ENCODE measurements around the gene DGCR2. TPM values are rescaled to one million over a fixed set of nuclear protein-coding genes. Genes with fewer than 3 reads are reported as not detected.

DGCR2 gene
- total RNA-seq, 4 donors from 2014 or later: 44.1 to 76.5 (median 56.3) TPM

- H3K36me3 ChIP-seq: peaks cover 0 to 95% of the 10 kb centered on the region in 2 donors
- 90% methylated on average over 1 of the region's 4 CpGs; no CpG with 5 or more reads in 1 of the 2 donors for WGBS, 2 donors (ENCODE audit: low coverage in 1 of 2)
- H3K27ac ChIP-seq: no peak overlapping the region
- no peak overlapping the region for H3K4me3 ChIP-seq
- H3K4me1 ChIP-seq: no peaks in the 10 kb centered on the region
- no peaks in the 10 kb centered on the region for H3K9me3 ChIP-seq
- H3K27me3 ChIP-seq: no peaks in the 10 kb centered on the region
- TF ChIP-seq EP300 (IDR thresholded peaks at IDR 0.05) (no peak), POLR2AphosphoS5 (IDR thresholded peaks at IDR 0.05) (no peak), POLR2A (IDR thresholded peaks at IDR 0.05) (no peak)
- TF ChIP-seq, protein P1, sequence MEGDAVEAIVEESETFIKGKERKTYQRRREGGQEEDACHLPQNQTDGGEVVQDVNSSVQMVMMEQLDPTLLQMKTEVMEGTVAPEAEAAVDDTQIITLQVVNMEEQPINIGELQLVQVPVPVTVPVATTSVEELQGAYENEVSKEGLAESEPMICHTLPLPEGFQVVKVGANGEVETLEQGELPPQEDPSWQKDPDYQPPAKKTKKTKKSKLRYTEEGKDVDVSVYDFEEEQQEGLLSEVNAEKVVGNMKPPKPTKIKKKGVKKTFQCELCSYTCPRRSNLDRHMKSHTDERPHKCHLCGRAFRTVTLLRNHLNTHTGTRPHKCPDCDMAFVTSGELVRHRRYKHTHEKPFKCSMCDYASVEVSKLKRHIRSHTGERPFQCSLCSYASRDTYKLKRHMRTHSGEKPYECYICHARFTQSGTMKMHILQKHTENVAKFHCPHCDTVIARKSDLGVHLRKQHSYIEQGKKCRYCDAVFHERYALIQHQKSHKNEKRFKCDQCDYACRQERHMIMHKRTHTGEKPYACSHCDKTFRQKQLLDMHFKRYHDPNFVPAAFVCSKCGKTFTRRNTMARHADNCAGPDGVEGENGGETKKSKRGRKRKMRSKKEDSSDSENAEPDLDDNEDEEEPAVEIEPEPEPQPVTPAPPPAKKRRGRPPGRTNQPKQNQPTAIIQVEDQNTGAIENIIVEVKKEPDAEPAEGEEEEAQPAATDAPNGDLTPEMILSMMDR (IDR thresholded peaks at IDR 0.05): no peak
- no peak for ATAC-seq
These were observed 64.2 kb downstream of the DGCR2 start for GRCh38 chr22:19057999-19058491.

- H3K4me1 ChIP-seq: no peaks in the 10 kb centered on the region
- H3K36me3 ChIP-seq: peaks cover 0 to 95% of the 10 kb centered on the region in 2 donors
- no peak overlapping the region for H3K4me3 ChIP-seq
- no peak for TF ChIP-seq EP300 (IDR thresholded peaks at IDR 0.05)
- TF ChIP-seq, protein P1 (IDR thresholded peaks at IDR 0.05): no peak
- no peak for TF ChIP-seq POLR2A (IDR thresholded peaks at IDR 0.05)
- TF ChIP-seq POLR2AphosphoS5 (IDR thresholded peaks at IDR 0.05): no peak
- no peak for ATAC-seq
- H3K27me3 ChIP-seq: no peaks in the 10 kb centered on the region
- H3K27ac ChIP-seq: no peak overlapping the region
- H3K9me3 ChIP-seq: no peaks in the 10 kb centered on the region
- WGBS, 2 donors (ENCODE audit: low coverage in 1 of 2): 85% methylated on average over 5 of the region's 8 CpGs; no CpG with 5 or more reads in 1 of the 2 donors
These were observed 64.7 kb downstream of the DGCR2 start for GRCh38 chr22:19057539-19057938.

- Histone ChIP-seq H3K36me3 (peaks cover 0 to 95% of the 10 kb centered on the region in 2 donors), H3K4me3 (no peak overlapping the region), H3K4me1 (no peaks in the 10 kb centered on the region), H3K9me3 (no peaks in the 10 kb centered on the region), H3K27ac (no peak overlapping the region), H3K27me3 (no peaks in the 10 kb centered on the region)
- ATAC-seq: no peak
- no peak for TF ChIP-seq EP300 (IDR thresholded peaks at IDR 0.05)
- TF ChIP-seq POLR2A (IDR thresholded peaks at IDR 0.05): no peak
- TF ChIP-seq POLR2AphosphoS5 (IDR thresholded peaks at IDR 0.05): no peak
- TF ChIP-seq, protein P1 (IDR thresholded peaks at IDR 0.05): no peak
- whole genome bisulfite sequencing, 2 donors (ENCODE audit: low coverage in 1 of 2): 89% methylated on average over 4 of the region's 13 CpGs; no CpG with 5 or more reads in 1 of the 2 donors
These were observed 65.2 kb downstream of the DGCR2 start for GRCh38 chr22:19056951-19057401.

GRCh38 chr22:19055801-19056200, 66.4 kb downstream of the DGCR2 start:
- TF ChIP-seq, protein P1 (IDR thresholded peaks at IDR 0.05): no peak
- TF ChIP-seq POLR2A (IDR thresholded peaks at IDR 0.05) (no peak), POLR2AphosphoS5 (IDR thresholded peaks at IDR 0.05) (no peak), EP300 (IDR thresholded peaks at IDR 0.05) (no peak)
- Histone ChIP-seq H3K27ac (no peak overlapping the region), H3K36me3 (peaks cover 0 to 95% of the 10 kb centered on the region in 2 donors), H3K4me3 (no peak overlapping the region), H3K9me3 (no peaks in the 10 kb centered on the region), H3K27me3 (no peaks in the 10 kb centered on the region), H3K4me1 (no peaks in the 10 kb centered on the region)
- no peak for ATAC-seq
- 92 to 93% methylated on average over 3 to 7 of the region's 17 CpGs for WGBS, 2 donors (ENCODE audit: low coverage in 1 of 2)

- no peak for ATAC-seq
- 80 to 100% methylated on average over 1 to 2 of the region's 4 CpGs for WGBS, 2 donors (ENCODE audit: low coverage in 1 of 2)
- H3K27ac ChIP-seq: no peak overlapping the region
These were observed 69.2 kb downstream of the DGCR2 start for GRCh38 chr22:19052941-19053541.

More at GRCh38 chr22:19052941-19053541, 69.2 kb downstream of the DGCR2 start:
- no peaks in the 10 kb centered on the region for H3K27me3 ChIP-seq
- no peaks in the 10 kb centered on the region for H3K9me3 ChIP-seq
- TF ChIP-seq POLR2A (IDR thresholded peaks at IDR 0.05) (no peak), POLR2AphosphoS5 (IDR thresholded peaks at IDR 0.05) (no peak), EP300 (IDR thresholded peaks at IDR 0.05) (no peak)
- TF ChIP-seq, protein P1 (IDR thresholded peaks at IDR 0.05): no peak
- H3K4me3 ChIP-seq: no peak overlapping the region
- no peaks in the 10 kb centered on the region for H3K4me1 ChIP-seq
- H3K36me3 ChIP-seq: peaks cover 0 to 95% of the 10 kb centered on the region in 2 donors
